KMS-11 (cell line): Measurements from ENCODE around the gene BAIAP2.

ENCODE experiments used
- H2AFZ ChIP-seq: fragments of 200-600 bp; sonication (generic); 2 replicates; pipeline ENCODE4 v1.6.1; 2016; ENCODE audit warnings: antibody characterized with exemption, mixed run types, low read depth
- H3K27ac ChIP-seq: fragments of 200-600 bp; sonication (generic); 2 replicates; pipeline ENCODE4 v1.6.1; 2016; ENCODE audit warnings: mild to moderate bottlenecking, mixed run types
- H3K27me3 ChIP-seq: fragments of 200-600 bp; sonication (generic); 2 replicates; pipeline ENCODE4 v1.6.1; 2017; ENCODE audit warnings: mild to moderate bottlenecking, low read depth, mixed run types, moderate library complexity; ENCODE audit not compliant: insufficient read depth
- H3K36me3 ChIP-seq: fragments of 200-600 bp; sonication (generic); 2 replicates; pipeline ENCODE4 v1.6.1; 2017; ENCODE audit warnings: mild to moderate bottlenecking, mixed run types; ENCODE audit not compliant: insufficient read depth
- H3K4me1 ChIP-seq: fragments of 200-600 bp; sonication (generic); 2 replicates; pipeline ENCODE4 v1.6.1; 2016; ENCODE audit warnings: mild to moderate bottlenecking, low read depth, mixed run types; ENCODE audit not compliant: poor library complexity, severe bottlenecking
- H3K4me2 ChIP-seq: fragments of 200-600 bp; sonication (generic); 2 replicates; pipeline ENCODE4 v1.7.0; 2016; ENCODE audit warnings: mild to moderate bottlenecking, mixed run types
- H3K4me3 ChIP-seq: fragments of 200-600 bp; sonication (generic); IDR thresholded peaks from 2 replicates; pipeline ENCODE4 v1.6.1; 2017; ENCODE audit warnings: low read depth, low read length, mixed read lengths; ENCODE audit not compliant: insufficient read depth
- H3K79me2 ChIP-seq: fragments of 200-600 bp; sonication (generic); 2 replicates; pipeline ENCODE4 v1.6.1; 2016; ENCODE audit warnings: low read depth, mixed run types; ENCODE audit not compliant: insufficient read depth
- H3K9ac ChIP-seq: fragments of 200-600 bp; sonication (generic); 2 replicates; pipeline ENCODE4 v1.6.1; 2016; ENCODE audit warnings: mild to moderate bottlenecking, mixed run types
- H4K20me1 ChIP-seq: fragments of 200-600 bp; sonication (generic); 2 replicates; pipeline ENCODE4 v1.6.1; 2016; ENCODE audit warnings: mild to moderate bottlenecking, mixed run types; ENCODE audit not compliant: insufficient read depth
- CTCF ChIP-seq: fragments of 200-600 bp; sonication (generic); conservative IDR thresholded peaks from 2 replicates; pipeline ENCODE4 v1.6.1; 2017; ENCODE audit warnings: low read depth, mild to moderate bottlenecking, antibody characterized with exemption, low read length, moderate library complexity, mixed read lengths

Gene BAIAP2

GRCh38 chr17:81006891-81007290 lies 28.1 kb upstream of the BAIAP2 start:
- Histone ChIP-seq H4K20me1 (no peaks in the 10 kb centered on the region), H3K27me3 (peaks cover 55% of the 10 kb centered on the region), H3K36me3 (no peaks in the 10 kb centered on the region), H3K9ac (no peak overlapping the region), H3K4me2 (no peak overlapping the region), H2AFZ (no peak overlapping the region), H3K4me3 (no peak overlapping the region), H3K27ac (no peak overlapping the region), H3K79me2 (no peaks in the 10 kb centered on the region), H3K4me1 (peaks cover 9% of the 10 kb centered on the region)
- TF ChIP-seq CTCF = no peak

GRCh38 chr17:81008140-81008539 lies 26.8 kb upstream of the BAIAP2 start:
- H3K4me1 ChIP-seq = no peaks in the 10 kb centered on the region
- H3K9ac ChIP-seq = no peak overlapping the region
- H3K4me3 ChIP-seq = no peak overlapping the region
- H3K4me2 ChIP-seq = no peak overlapping the region
- H3K27ac ChIP-seq = no peak overlapping the region
- no peak overlapping the region for H2AFZ ChIP-seq
- H4K20me1 ChIP-seq = no peaks in the 10 kb centered on the region
- H3K79me2 ChIP-seq = no peaks in the 10 kb centered on the region
- peaks cover 68% of the 10 kb centered on the region for H3K27me3 ChIP-seq
- no peak for TF ChIP-seq CTCF
- H3K36me3 ChIP-seq = no peaks in the 10 kb centered on the region

- Histone ChIP-seq H3K79me2 (no peaks in the 10 kb centered on the region), H3K4me1 (no peaks in the 10 kb centered on the region), H3K9ac (no peak overlapping the region), H2AFZ (no peak overlapping the region), H3K4me3 (no peak overlapping the region), H3K27me3 (peaks cover 78% of the 10 kb centered on the region), H3K4me2 (no peak overlapping the region), H4K20me1 (no peaks in the 10 kb centered on the region), H3K27ac (no peak overlapping the region), H3K36me3 (no peaks in the 10 kb centered on the region)
- no peak for TF ChIP-seq CTCF
Measured at GRCh38 chr17:81009136-81009535, 25.8 kb upstream of the BAIAP2 start.

GRCh38 chr17:81010935-81011334 lies 24.0 kb upstream of the BAIAP2 start:
- Histone ChIP-seq H3K4me3 (no peak overlapping the region), H3K4me2 (no peak overlapping the region), H3K27me3 (peaks cover 92% of the 10 kb centered on the region), H3K9ac (no peak overlapping the region), H3K4me1 (no peaks in the 10 kb centered on the region), H3K79me2 (no peaks in the 10 kb centered on the region), H3K27ac (no peak overlapping the region), H2AFZ (no peak overlapping the region), H4K20me1 (no peaks in the 10 kb centered on the region), H3K36me3 (no peaks in the 10 kb centered on the region)
- no peak for TF ChIP-seq CTCF
